Gastrocnemius medialis (tissue), 4 donors: Measurements from ENCODE around the gene SLC35C1.

Experiments used
- CTCF ChIP-seq, 5 experiments: fragments of 450-650 bp in 3 of 5; fragments of 200-600 bp in 2 of 5; sonication (generic) in 2 of 5; IDR thresholded peaks in 4 of 5; conservative IDR thresholded peaks in 1 of 5; 1 replicate in 4 of 5; 2 replicates in 1 of 5; pipeline ENCODE4 v1.5.1; 2016 to 2019; ENCODE audit warnings: antibody characterized with exemption in 5 of 5, mild to moderate bottlenecking in 3 of 5, moderate library complexity in 3 of 5
- POLR2A ChIP-seq, 2 donors: fragments of 450-650 bp; IDR thresholded peaks; one replicate each; pipeline ENCODE4 v1.6.1; 2017; ENCODE audit warnings: antibody characterized with exemption in 2 of 2, mild to moderate bottlenecking in 2 of 2, moderate library complexity in 2 of 2

GRCh38 chr11:45774786-45775185 lies 30.2 kb upstream of the SLC35C1 start:
- TF ChIP-seq CTCF (IDR thresholded peaks at IDR 0.05 in 4 of 5, conservative IDR thresholded peaks at IDR 0.05 in 1 of 5) (no peak), POLR2A (IDR thresholded peaks at IDR 0.05) (no peak)
